Left lung (tissue), 10 donors: ENCODE results near the gene GMNN. TPM values are rescaled to one million over a fixed set of nuclear protein-coding genes. Genes with fewer than 3 reads are reported as not detected.

Experiments used
- ATAC-seq: fragments of 200-7000 bp; cut with Tn5 transposase; one replicate; pipeline ENCODE4 v1.9.1; 2020; ENCODE audit warnings: moderate library complexity
- DNase-seq, 4 donors: peaks; one replicate each; pipeline ENCODE4 v3.0.0-alpha.2; 2013 to 2020
- H3K27ac ChIP-seq, 2 donors: fragments of 200-600 bp; sonication (generic) in 1 of 2; one replicate each; pipeline versions ENCODE4 v1.5.0 to v1.8.0; 2020 to 2021
- H3K27me3 ChIP-seq, 2 donors: fragments of 200-600 bp; sonication (generic) in 1 of 2; one replicate each; pipeline versions ENCODE4 v1.5.0 to v1.8.0; 2020 to 2021
- H3K36me3 ChIP-seq, 2 donors: fragments of 200-600 bp; sonication (generic) in 1 of 2; one replicate each; pipeline versions ENCODE4 v1.5.0 to v1.8.0; 2020 to 2021
- H3K4me1 ChIP-seq, 2 donors: fragments of 200-600 bp; one replicate each; pipeline ENCODE4 v1.8.0; 2021
- H3K4me3 ChIP-seq, 2 donors: fragments of 200-600 bp; sonication (generic) in 1 of 2; one replicate each; pipeline versions ENCODE4 v1.5.0 to v1.8.0; 2020 to 2021; ENCODE audit warnings: mild to moderate bottlenecking in 1 of 2
- H3K9me3 ChIP-seq, 2 donors: fragments of 200-600 bp; sonication (generic) in 1 of 2; one replicate each; pipeline versions ENCODE4 v1.5.0 to v1.8.0; 2020 to 2021
- CTCF ChIP-seq, 2 donors: fragments of 200-600 bp; sonication (generic) in 1 of 2; IDR thresholded peaks; one replicate each; pipeline versions ENCODE4 v1.5.0 to v1.8.0; 2021; ENCODE audit warnings: antibody characterized with exemption in 2 of 2
- intact Hi-C, 2 donors: fragments of 100-400 bp; cut with DNase I; formaldehyde crosslinking; loops; one replicate each; pipeline versions ENCODE4 v1.11.2 to v1.14.2; 2022
- polyA plus RNA-seq, 6 donors: library from polyadenylated mRNA; unstranded; fragments of 120-200 nt; gene quantifications; one replicate each; pipeline ENCODE4 v1.2.1, GENCODE V29; 2013; ENCODE audit not compliant: insufficient read length in 6 of 6
- total RNA-seq, 2 donors: library from RNA; stranded (reverse); fragmentation: NEBNext Ultra II Directional; extraction: Animal tissue kit (Norgen Biotek cat#: 25700); gene quantifications; one replicate each; pipeline ENCODE4 v1.2.1, GENCODE V29; 2021
- donor health status: DM: no; HTN: yes; CAD: no.
- donor health status: DM: no; HTN: no; CAD: no.

Gene GMNN
- total and polyA plus RNA-seq, 8 donors = 19.6 to 44.3 (median 36.6) TPM

- intact Hi-C loops = no loop called here
- peaks cover 13 to 35% of the 10 kb centered on the region in 2 donors for H3K4me1 ChIP-seq
- TF ChIP-seq CTCF (IDR thresholded peaks at IDR 0.05) = no peak
- ATAC-seq = no peak
- H3K36me3 ChIP-seq = peaks cover 0 to 26% of the 10 kb centered on the region in 2 donors
- H3K27me3 ChIP-seq = no peaks in the 10 kb centered on the region
- no peaks in the 10 kb centered on the region for H3K9me3 ChIP-seq
- H3K27ac ChIP-seq = no peak overlapping the region
- DNase-seq = no peak
- H3K4me3 ChIP-seq = no peak overlapping the region
Measured at GRCh38 chr6:24778878-24779277, 4.1 kb downstream of the GMNN start.

GRCh38 chr6:24779416-24780016 is 4.8 kb downstream of the GMNN start:
- Histone ChIP-seq H3K4me1 (peaks cover 13 to 35% of the 10 kb centered on the region in 2 donors), H3K27ac (no peak overlapping the region), H3K9me3 (no peaks in the 10 kb centered on the region), H3K27me3 (no peaks in the 10 kb centered on the region), H3K36me3 (peaks cover 0 to 32% of the 10 kb centered on the region in 2 donors), H3K4me3 (no peak overlapping the region)
- intact Hi-C loops = no loop called here
- ATAC-seq (no peak), DNase-seq (no peak)
- no peak for TF ChIP-seq CTCF (IDR thresholded peaks at IDR 0.05)

GRCh38 chr6:24780206-24780605 is 5.5 kb downstream of the GMNN start:
- Histone ChIP-seq H3K36me3 (peaks cover 0 to 33% of the 10 kb centered on the region in 2 donors), H3K4me3 (no peak overlapping the region), H3K9me3 (no peaks in the 10 kb centered on the region), H3K4me1 (peaks cover 13 to 35% of the 10 kb centered on the region in 2 donors), H3K27me3 (no peaks in the 10 kb centered on the region), H3K27ac (no peak overlapping the region)
- ATAC-seq = no peak
- TF ChIP-seq CTCF (IDR thresholded peaks at IDR 0.05) = no peak
- intact Hi-C loops = no loop called here
- no peak for DNase-seq

- Histone ChIP-seq H3K4me3 (no peak overlapping the region), H3K4me1 (no peaks in the 10 kb centered on the region), H3K36me3 (peaks cover 0 to 42% of the 10 kb centered on the region in 2 donors), H3K9me3 (no peaks in the 10 kb centered on the region), H3K27me3 (no peaks in the 10 kb centered on the region), H3K27ac (no peak overlapping the region)
- ATAC-seq (no peak), DNase-seq (no peak)
- intact Hi-C loops = no loop called here
- TF ChIP-seq CTCF (IDR thresholded peaks at IDR 0.05) = no peak
Measured at GRCh38 chr6:24788031-24788665, 13.4 kb downstream of the GMNN start.

- no peak for TF ChIP-seq CTCF (IDR thresholded peaks at IDR 0.05)
- Histone ChIP-seq H3K4me1 (no peaks in the 10 kb centered on the region), H3K4me3 (no peak overlapping the region), H3K27ac (no peak overlapping the region), H3K36me3 (no peaks in the 10 kb centered on the region), H3K27me3 (no peaks in the 10 kb centered on the region), H3K9me3 (no peaks in the 10 kb centered on the region)
- intact Hi-C loops = no loop called here
- DNase-seq (no peak), ATAC-seq (no peak)
Measured at GRCh38 chr6:24795106-24795505, 20.4 kb downstream of the GMNN start.
